ENCODE data around the gene MYH16.
A peak's percentile ranks its signal among the peaks of the same experiment; 100 is the strongest.
"Not testable (repeated sequence)": the region's sequence is repeated elsewhere in the genome, so short reads cannot be mapped to it uniquely, and the experiment has no call there.

Gene MYH16

GRCh38 chr7:99272476-99273045 is at the start of gene MYH16:
Gene MYH16 (plus strand): TSS chr7:99272839.
- H3K4me3 Mint-ChIP-seq = no peak within 1 kb of the TSS
- no peaks in the 10 kb centered on the region for H3K9me3 Mint-ChIP-seq
- no peaks in the 10 kb centered on the region for H3K27me3 Mint-ChIP-seq
- no peaks in the 10 kb centered on the region for H3K36me3 Mint-ChIP-seq (ENCODE audit: low read depth)
- peaks cover 24% of the 10 kb centered on the region for H3K4me1 Mint-ChIP-seq
- DNase-seq = no peak
- H3K27ac Mint-ChIP-seq = peak within 1 kb of the TSS; percentile 88
- no peak for ATAC-seq

DNA sequence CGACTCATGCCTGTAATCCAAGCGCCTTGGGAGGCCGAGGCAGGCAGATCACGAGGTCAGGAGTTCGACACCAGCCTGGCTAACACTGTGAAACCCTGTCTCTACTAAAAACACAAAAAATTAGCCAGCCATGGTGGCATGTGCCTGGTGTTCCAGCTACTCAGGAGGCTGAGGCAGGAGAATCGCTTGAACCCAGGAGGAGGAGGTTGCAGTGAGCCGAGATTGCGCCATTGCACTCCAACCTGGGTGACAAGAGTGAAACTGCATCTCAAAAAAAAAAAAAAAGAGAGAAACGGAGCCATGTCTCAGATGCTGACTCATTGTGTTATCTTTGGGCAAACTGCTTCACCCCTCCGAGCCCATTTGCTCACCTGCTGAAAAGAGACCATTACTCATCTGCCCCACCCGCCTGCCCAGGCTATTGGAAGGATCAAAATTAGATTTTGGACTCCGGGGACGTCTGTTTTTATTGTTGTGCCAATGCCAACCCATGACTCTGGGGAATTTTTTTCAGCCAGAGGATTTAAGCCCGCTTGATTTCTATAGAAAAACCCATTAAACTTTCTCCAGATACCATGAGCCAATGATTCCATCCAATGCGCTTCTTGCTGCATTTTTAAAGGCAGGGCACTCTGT is 48.3 kb upstream of the MYH16 start:
- not testable (repeated sequence) for H3K27me3 Mint-ChIP-seq; H3K4me1 Mint-ChIP-seq; H3K36me3 Mint-ChIP-seq (ENCODE audit: low read depth); H3K9me3 Mint-ChIP-seq; H3K4me3 Mint-ChIP-seq; H3K27ac Mint-ChIP-seq; DNase-seq
- ATAC-seq = peak; percentile 54

DNA sequence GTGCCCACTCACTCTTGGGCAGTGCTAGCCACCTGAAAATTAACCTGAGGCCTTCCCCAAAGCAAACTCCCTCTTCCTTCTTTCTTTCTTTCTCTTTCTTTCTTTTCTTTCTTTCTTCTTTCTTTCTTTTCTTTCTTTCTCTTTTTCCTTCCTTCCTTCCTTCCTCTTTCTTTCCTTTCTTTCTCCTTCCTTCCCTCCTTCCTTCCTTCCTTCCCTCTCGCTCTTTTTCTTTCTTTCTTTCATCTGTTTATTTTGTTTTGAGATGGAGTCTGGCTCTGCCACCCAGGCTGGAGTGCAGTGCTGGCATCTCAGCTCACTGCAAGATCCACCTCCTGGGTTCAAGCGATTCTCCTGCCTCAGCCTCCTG is 47.8 kb upstream of the MYH16 start:
- Mint-ChIP-seq H3K36me3 (ENCODE audit: low read depth) (no peaks in the 10 kb centered on the region), H3K4me1 (peaks cover 6% of the 10 kb centered on the region), H3K4me3 (no peak overlapping the region), H3K9me3 (no peaks in the 10 kb centered on the region), H3K27me3 (no peaks in the 10 kb centered on the region), H3K27ac (no peak overlapping the region)
- ATAC-seq = no peak
- DNase-seq = no peak

DNA sequence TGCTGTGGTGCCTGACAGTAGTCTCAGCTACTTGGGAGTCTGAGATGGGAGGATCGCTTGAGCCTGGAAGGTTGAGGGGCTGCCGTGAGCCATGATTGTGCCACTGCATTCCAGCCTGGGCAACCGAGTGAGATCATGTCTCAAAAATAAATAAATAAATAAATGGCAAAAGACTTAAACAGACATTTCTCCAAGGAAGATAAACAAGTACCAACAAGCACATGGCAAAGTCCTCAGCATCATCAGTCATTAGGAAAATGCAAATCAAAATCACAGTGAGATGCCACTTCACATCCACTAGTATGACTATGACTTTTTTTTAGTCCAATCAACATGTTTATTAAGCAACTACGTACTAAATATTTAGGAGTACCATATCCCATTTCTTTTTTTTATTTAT is 43.4 kb upstream of the MYH16 start:
- no peaks in the 10 kb centered on the region for H3K36me3 Mint-ChIP-seq (ENCODE audit: low read depth)
- H3K9me3 Mint-ChIP-seq = no peaks in the 10 kb centered on the region
- ATAC-seq (no peak), DNase-seq (no peak)
- H3K27ac Mint-ChIP-seq = no peak overlapping the region
- no peaks in the 10 kb centered on the region for H3K27me3 Mint-ChIP-seq
- H3K4me1 Mint-ChIP-seq = peaks cover 6% of the 10 kb centered on the region
- no peak overlapping the region for H3K4me3 Mint-ChIP-seq

DNA sequence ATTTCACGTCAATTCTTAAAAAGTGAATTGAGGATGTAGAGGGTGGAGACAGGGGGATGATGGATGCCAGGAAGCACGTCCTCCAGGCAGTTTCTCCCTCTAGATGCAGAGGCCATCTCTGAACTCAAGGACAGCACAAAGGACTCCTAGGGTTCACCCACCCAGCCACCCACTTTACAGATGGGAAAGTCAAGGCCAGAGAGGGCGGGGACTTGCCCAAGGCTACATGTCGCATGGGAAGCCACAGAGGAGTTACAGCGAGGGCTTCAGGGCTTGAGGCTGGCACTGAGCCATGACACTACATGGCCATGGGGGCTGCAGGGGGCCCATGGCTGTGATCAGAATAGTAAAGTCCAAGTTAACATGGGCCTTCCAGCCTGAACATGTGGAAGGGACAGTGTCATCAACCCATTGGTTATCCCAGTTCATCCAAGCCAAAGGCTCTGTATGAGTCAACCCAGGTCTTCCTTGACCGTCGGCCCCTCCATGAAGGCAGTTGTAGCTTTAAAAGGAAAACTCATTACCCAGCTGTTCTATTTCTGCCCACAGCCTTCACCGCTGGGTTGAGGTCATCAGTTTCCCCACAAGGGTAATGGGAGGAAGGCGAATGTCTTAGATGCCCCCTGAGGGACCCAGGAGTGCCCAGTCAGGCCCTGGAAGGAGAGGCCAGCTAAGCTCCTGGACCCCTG is 40.4 kb upstream of the MYH16 start:
- ATAC-seq = no peak
- H3K9me3 Mint-ChIP-seq = no peaks in the 10 kb centered on the region

DNA sequence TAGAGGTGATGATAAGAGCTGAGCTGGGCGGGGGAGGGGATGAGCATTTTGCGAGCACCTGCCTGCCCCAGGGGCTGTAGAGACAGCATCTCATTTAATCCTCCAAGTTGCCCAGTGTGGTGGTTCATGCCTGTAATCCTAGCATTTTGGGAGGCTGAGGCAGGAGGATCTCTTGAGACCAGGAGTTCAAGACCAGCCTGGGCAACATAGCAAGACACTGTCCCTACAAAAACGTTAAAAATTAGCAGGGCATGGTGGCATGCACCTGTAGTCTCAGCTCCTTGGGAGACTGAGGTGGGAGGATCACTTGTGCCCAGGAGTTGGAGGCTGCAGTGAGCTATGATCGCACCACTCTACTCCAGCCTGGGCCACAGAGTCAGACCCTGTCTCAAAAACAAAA is 39.7 kb upstream of the MYH16 start:
- not testable (repeated sequence) for H3K9me3 Mint-ChIP-seq; H3K27ac Mint-ChIP-seq; ATAC-seq; H3K4me3 Mint-ChIP-seq; H3K27me3 Mint-ChIP-seq; DNase-seq; H3K36me3 Mint-ChIP-seq (ENCODE audit: low read depth); H3K4me1 Mint-ChIP-seq

More for the DNA sequence above, 40.4 kb upstream of the MYH16 start:
- Mint-ChIP-seq H3K27ac (no peak overlapping the region), H3K4me1 (no peaks in the 10 kb centered on the region), H3K27me3 (no peaks in the 10 kb centered on the region), H3K36me3 (ENCODE audit: low read depth) (no peaks in the 10 kb centered on the region), H3K4me3 (no peak overlapping the region)
- no peak for DNase-seq

DNA sequence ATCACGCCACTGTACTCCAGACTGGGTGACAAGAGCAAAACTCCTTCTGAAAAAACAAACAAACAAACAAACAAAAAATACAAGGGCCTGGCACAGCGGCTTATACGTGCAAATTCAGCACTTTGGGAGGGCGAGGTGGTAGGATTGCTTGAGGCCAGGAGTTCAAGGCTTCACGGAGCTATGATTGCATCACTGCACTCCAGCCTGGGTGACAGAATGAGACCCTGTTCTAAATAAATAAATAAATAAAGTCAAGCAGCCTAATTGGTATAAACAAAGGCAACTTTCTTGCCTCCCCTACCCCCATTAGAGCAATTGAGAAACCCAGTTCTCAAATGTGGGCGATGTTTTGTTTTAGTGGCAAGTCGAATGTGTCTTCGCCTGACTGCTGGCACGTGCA is 38.5 kb upstream of the MYH16 start:
- no peaks in the 10 kb centered on the region for H3K36me3 Mint-ChIP-seq (ENCODE audit: low read depth)
- ATAC-seq = no peak
- H3K27me3 Mint-ChIP-seq = no peaks in the 10 kb centered on the region
- H3K4me1 Mint-ChIP-seq = no peaks in the 10 kb centered on the region
- H3K27ac Mint-ChIP-seq = no peak overlapping the region
- no peak for DNase-seq
- no peak overlapping the region for H3K4me3 Mint-ChIP-seq
- no peaks in the 10 kb centered on the region for H3K9me3 Mint-ChIP-seq

DNA sequence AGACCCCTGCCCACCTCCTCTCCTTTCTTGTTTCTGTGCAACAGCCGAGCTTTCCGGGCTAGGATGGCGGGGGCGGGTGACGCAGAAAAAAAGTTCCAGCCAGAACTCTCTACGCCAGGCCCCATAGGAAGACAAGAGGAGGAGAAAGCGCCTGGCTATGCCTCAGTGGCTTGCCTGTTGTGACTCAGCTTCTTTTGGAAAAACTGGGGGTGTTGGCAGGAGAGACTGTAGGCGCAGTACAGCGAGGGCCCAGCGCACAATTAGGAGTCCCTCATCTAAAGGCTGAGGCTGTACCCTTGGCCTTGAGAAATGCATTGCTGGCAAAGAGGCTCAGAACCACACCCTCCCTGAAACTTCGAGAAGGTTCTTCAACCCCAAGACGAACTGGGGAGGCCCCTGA is 36.7 kb upstream of the MYH16 start:
- Mint-ChIP-seq H3K9me3 (no peaks in the 10 kb centered on the region), H3K4me3 (no peak overlapping the region), H3K36me3 (ENCODE audit: low read depth) (no peaks in the 10 kb centered on the region), H3K4me1 (no peaks in the 10 kb centered on the region), H3K27ac (no peak overlapping the region), H3K27me3 (peaks cover 4% of the 10 kb centered on the region)
- ATAC-seq (no peak), DNase-seq (no peak)

DNA sequence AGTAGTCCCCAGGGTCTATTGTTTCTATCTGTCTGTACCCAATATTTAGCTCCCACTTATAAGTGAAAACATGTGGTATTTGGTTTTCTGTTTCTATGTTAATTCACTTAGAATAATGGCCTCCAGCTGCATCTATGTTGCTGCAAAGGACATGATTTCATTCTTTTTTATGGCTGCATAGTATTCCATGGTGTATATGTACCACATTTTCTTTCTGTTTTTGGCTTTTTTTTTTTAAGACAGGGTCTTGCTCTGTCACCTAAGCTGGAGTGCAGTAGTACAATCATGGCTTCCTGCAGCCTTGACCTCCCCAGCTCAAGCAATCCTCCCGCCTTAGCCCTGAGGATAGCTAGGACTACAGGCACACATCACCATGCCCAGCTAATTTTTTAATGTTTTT is 34.8 kb upstream of the MYH16 start:
- H3K36me3 Mint-ChIP-seq (ENCODE audit: low read depth); ATAC-seq; H3K4me3 Mint-ChIP-seq; DNase-seq; H3K27ac Mint-ChIP-seq; H3K9me3 Mint-ChIP-seq; H3K4me1 Mint-ChIP-seq; H3K27me3 Mint-ChIP-seq: not testable (repeated sequence)

GRCh38 chr7:99238558-99239341 is 33.9 kb upstream of the MYH16 start:
- Mint-ChIP-seq H3K4me3 (no peak overlapping the region), H3K27ac (no peak overlapping the region), H3K27me3 (peaks cover 4% of the 10 kb centered on the region), H3K4me1 (no peaks in the 10 kb centered on the region), H3K9me3 (no peaks in the 10 kb centered on the region), H3K36me3 (ENCODE audit: low read depth) (no peaks in the 10 kb centered on the region)
- no peak for ATAC-seq
- no peak for DNase-seq

DNA sequence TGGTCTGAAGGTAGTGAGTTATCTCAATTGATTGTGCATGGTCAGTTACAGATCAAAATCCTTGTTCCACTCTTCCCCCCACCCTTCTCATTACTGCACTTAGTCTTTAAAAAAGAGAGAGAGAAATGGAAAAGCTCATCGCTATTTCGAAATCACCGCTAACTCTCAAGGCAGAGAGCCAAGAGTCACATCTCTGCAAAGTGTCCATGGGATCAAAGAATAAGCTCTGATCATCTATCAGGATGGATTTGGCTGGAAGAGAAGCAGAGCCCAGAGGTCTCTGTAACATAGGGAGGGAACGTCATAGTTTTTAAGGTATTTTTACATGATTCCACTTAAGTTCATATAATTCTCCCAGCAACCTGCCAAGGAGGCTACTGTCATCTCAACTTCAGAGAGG is 30.0 kb upstream of the MYH16 start:
- H3K9me3 Mint-ChIP-seq = no peaks in the 10 kb centered on the region
- peaks cover 9% of the 10 kb centered on the region for H3K27me3 Mint-ChIP-seq
- H3K36me3 Mint-ChIP-seq (ENCODE audit: low read depth) = no peaks in the 10 kb centered on the region
- no peaks in the 10 kb centered on the region for H3K4me1 Mint-ChIP-seq
- ATAC-seq (no peak), DNase-seq (no peak)
- H3K4me3 Mint-ChIP-seq = no peak overlapping the region
- H3K27ac Mint-ChIP-seq = no peak overlapping the region

DNA sequence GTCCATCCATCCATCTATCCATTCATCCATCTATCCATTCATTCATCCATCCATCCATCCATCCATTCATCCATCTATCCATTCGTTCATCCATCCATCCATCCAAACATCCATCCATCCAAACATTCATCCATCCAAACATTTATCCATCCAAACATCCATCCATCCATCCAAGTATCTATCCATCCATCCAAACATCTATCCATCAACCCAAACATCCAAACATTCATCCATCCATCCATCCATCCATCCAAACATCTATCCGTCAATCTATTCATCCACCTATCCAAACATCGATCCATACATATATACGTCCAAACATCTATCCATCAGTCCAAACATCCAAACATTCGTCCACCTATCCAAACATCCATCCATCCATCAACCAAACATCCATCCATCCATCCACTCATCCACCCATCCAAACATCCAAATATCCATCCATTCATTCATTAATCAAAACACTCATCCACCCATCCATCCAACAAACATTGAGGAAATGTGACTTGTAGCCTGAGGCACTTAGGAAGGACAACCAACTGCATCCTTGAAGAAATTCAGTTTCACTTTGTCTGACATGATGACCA is 28.8 kb upstream of the MYH16 start:
- no peaks in the 10 kb centered on the region for H3K36me3 Mint-ChIP-seq (ENCODE audit: low read depth)
- ATAC-seq (no peak), DNase-seq (no peak)
- no peak overlapping the region for H3K4me3 Mint-ChIP-seq
- no peaks in the 10 kb centered on the region for H3K4me1 Mint-ChIP-seq
- no peak overlapping the region for H3K27ac Mint-ChIP-seq
- no peaks in the 10 kb centered on the region for H3K9me3 Mint-ChIP-seq
- H3K27me3 Mint-ChIP-seq = peaks cover 9% of the 10 kb centered on the region

GRCh38 chr7:99244939-99245338 is 27.7 kb upstream of the MYH16 start:
- Mint-ChIP-seq H3K4me3 (no peak overlapping the region), H3K4me1 (no peaks in the 10 kb centered on the region), H3K9me3 (no peaks in the 10 kb centered on the region), H3K27me3 (peaks cover 9% of the 10 kb centered on the region), H3K27ac (no peak overlapping the region), H3K36me3 (ENCODE audit: low read depth) (no peaks in the 10 kb centered on the region)
- DNase-seq (no peak), ATAC-seq (no peak)

- Mint-ChIP-seq H3K36me3 (ENCODE audit: low read depth) (no peaks in the 10 kb centered on the region), H3K27ac (no peak overlapping the region), H3K4me3 (no peak overlapping the region), H3K27me3 (peaks cover 4% of the 10 kb centered on the region), H3K9me3 (no peaks in the 10 kb centered on the region), H3K4me1 (no peaks in the 10 kb centered on the region)
- DNase-seq (no peak), ATAC-seq (no peak)
Observed at GRCh38 chr7:99248391-99249095, 24.1 kb upstream of the MYH16 start.
